Lower lobe of right lung (tissue), 2 donors: Measurements from ENCODE around the gene SLC3A2. TPM values are rescaled to one million over a fixed set of nuclear protein-coding genes. Genes with fewer than 3 reads are reported as not detected.
"Not testable (repeated sequence)": the region's sequence is repeated elsewhere in the genome, so short reads cannot be mapped to it uniquely, and the experiment has no call there.

Experiments
- ATAC-seq, 2 donors: fragments of 200-7000 bp; cut with Tn5 transposase; one replicate each; pipeline ENCODE4 v1.9.1; 2020 to 2022; ENCODE audit warnings: mild to moderate bottlenecking in 2 of 2, moderate library complexity in 2 of 2
- DNase-seq: peaks from one replicate; pipeline ENCODE4 v3.0.0-alpha.2; 2020
- H3K27ac ChIP-seq: fragments of 200-600 bp; one replicate; pipeline ENCODE4 v1.8.0; 2022
- H3K27me3 ChIP-seq: fragments of 200-600 bp; one replicate; pipeline ENCODE4 v1.8.0; 2022; ENCODE audit warnings: low read depth
- H3K36me3 ChIP-seq: fragments of 200-600 bp; one replicate; pipeline ENCODE4 v1.8.0; 2022; ENCODE audit warnings: mild to moderate bottlenecking
- H3K4me1 ChIP-seq: fragments of 200-600 bp; one replicate; pipeline ENCODE4 v1.8.0; 2022
- H3K4me3 ChIP-seq: fragments of 200-600 bp; one replicate; pipeline ENCODE4 v1.8.0; 2022; ENCODE audit warnings: mild to moderate bottlenecking
- H3K9me3 ChIP-seq: fragments of 200-600 bp; one replicate; pipeline ENCODE4 v1.8.0; 2022
- CTCF ChIP-seq: fragments of 200-600 bp; IDR thresholded peaks from one replicate; pipeline ENCODE4 v1.8.0; 2022; ENCODE audit warnings: antibody characterized with exemption, mild to moderate bottlenecking
- intact Hi-C: fragments of 100-400 bp; cut with DNase I; formaldehyde crosslinking; loops from one replicate; pipeline ENCODE4 v1.11.0; 2022
- total RNA-seq: library from RNA; stranded (reverse); fragmentation: NEBNext Ultra II Directional; extraction: Animal tissue kit (Norgen Biotek cat#: 25700); gene quantifications from one replicate; pipeline ENCODE4 v1.2.1, GENCODE V29; 2021
- donor health status: DM: no; HTN: yes; CAD: no; lungs with severe emphysema.

Gene SLC3A2
- total RNA-seq, 1 donor from 2014 or later = 214 TPM

- Histone ChIP-seq H3K4me3 (no peak overlapping the region), H3K4me1 (peaks cover 20% of the 10 kb centered on the region), H3K27ac (no peak overlapping the region), H3K36me3 (no peaks in the 10 kb centered on the region), H3K27me3 (no peaks in the 10 kb centered on the region), H3K9me3 (no peaks in the 10 kb centered on the region)
- DNase-seq (no peak), ATAC-seq (no peak)
- intact Hi-C loops = no loop called here
- no peak for TF ChIP-seq CTCF
Measured at GRCh38 chr11:62860835-62861563, 19.7 kb upstream of the SLC3A2 start.

DNA sequence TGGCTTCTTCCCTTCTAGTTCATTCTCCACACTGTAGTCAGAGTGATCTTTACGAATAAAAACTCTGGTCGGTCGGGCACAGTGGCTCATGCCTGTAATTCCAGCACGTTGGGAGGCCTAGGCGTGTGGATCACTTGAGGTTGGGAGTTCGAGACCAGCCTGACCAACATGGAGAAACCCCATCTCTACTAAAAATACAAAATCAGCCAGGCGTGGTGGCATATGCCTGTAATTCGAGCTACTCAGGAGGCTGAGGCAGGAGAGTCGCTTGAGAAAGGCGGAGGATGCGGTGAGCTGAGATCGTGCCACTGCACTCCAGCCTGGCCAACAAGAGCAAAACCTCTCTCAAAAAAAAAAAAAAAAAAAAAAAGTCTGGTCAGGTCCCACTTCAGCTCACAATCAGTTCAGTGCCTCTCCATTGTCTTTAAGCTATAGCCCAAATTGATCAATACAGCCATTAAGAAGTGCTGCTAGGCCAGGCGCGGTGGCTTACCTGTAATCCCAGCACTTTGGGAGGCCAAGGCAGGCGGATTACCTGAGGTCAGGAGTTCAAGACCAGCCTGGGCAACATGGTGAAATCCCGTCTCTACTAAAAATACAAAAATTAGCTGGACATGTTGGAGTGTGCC, 19.0 kb upstream of the SLC3A2 start:
- H3K9me3 ChIP-seq, DNase-seq, H3K36me3 ChIP-seq, H3K4me3 ChIP-seq, H3K27ac ChIP-seq, intact Hi-C loops, ATAC-seq, H3K27me3 ChIP-seq: not testable (repeated sequence)
- peaks cover 13% of the 10 kb centered on the region for H3K4me1 ChIP-seq

DNA sequence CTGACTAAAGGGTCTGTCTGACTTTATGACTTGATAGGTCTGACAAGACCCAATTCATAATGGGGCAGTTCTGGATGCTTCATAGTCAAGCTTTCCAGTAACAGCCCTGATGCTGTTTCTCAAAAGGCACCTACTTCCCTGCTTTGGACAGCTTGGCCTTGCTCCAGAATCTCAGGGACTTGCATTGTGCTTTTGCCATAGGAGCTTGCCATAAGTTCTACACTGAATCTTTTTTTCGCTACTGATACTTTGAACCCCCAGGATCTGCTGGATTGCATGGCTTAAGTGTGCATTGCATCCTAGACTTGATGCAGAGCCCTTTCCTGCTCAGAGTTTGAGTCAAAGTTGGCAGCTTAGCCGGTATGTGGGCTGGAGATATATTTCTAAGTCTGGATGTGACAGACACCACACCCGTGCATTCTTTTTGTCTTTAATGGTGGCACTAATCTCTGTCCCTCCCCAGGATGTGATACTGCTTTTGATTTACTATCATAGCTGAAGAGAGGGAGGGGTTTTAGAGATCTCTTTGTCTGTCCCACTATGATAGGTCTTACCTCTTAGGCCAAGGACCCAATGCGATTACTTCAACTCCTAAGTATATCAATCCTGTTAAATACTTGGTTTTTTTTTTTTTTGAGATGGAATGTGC, 16.9 kb upstream of the SLC3A2 start:
- H3K27me3 ChIP-seq = no peaks in the 10 kb centered on the region
- no peak for TF ChIP-seq CTCF
- intact Hi-C loops = no loop called here
- H3K9me3 ChIP-seq = no peaks in the 10 kb centered on the region
- H3K36me3 ChIP-seq = no peaks in the 10 kb centered on the region
- no peak for DNase-seq
- H3K27ac ChIP-seq = no peak overlapping the region
- peaks cover 12% of the 10 kb centered on the region for H3K4me1 ChIP-seq
- H3K4me3 ChIP-seq = no peak overlapping the region
- no peak for ATAC-seq

DNA sequence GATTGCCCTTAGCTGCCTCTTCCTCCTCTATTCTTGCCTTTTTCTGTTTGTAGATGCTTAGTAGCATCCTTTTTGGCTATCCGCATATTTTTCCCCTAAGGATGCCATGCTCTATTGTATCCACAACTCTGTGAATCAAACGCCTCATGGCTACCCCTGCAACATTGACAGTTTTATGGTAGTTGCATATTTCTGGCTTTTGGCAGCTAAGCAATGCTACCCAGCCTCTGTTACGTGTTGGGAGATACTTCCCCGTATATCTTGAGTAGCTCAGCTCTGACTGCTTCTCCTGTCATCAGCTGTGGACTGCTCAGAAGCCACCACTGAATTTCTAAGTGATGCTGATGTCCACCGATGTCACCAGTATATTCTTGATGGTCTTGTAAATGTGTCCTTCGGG, 15.1 kb upstream of the SLC3A2 start:
- Histone ChIP-seq H3K27me3 (no peaks in the 10 kb centered on the region), H3K4me1 (peaks cover 12% of the 10 kb centered on the region), H3K9me3 (no peaks in the 10 kb centered on the region), H3K4me3 (no peak overlapping the region), H3K36me3 (no peaks in the 10 kb centered on the region), H3K27ac (no peak overlapping the region)
- no peak for ATAC-seq
- intact Hi-C loops = no loop called here
- TF ChIP-seq CTCF = no peak
- DNase-seq = no peak

DNA sequence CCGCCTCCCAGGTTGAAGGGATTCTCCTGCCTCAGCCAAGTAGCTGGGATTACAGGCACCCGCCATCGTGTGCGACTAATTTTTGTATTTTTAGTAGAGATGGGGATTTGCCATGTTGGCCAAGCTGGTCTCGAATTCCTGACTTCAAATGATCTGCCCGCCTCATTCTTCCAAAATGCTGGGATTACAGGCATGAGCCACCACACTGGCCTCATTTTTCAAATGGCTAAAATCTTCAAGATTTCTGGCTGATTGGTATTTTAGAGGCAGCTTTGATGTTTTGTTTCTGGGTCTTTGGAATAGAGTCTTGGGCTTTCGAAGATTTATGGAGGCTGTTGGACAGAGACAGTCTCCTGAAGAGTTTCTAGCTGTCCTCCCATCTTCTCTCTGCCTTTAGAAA, 5.8 kb upstream of the SLC3A2 start:
- no peaks in the 10 kb centered on the region for H3K9me3 ChIP-seq
- H3K27ac ChIP-seq = no peak overlapping the region
- ATAC-seq = no peak
- TF ChIP-seq CTCF = no peak
- H3K27me3 ChIP-seq = no peaks in the 10 kb centered on the region
- H3K36me3 ChIP-seq = no peaks in the 10 kb centered on the region
- intact Hi-C loops = no loop called here
- DNase-seq = peak; percentile 2
- H3K4me3 ChIP-seq = no peak overlapping the region
- peaks cover 13% of the 10 kb centered on the region for H3K4me1 ChIP-seq
